Measurements from ENCODE around the gene PTPRCAP. TPM values are rescaled to one million over a fixed set of nuclear protein-coding genes. Genes with fewer than 3 reads are reported as not detected.
A peak's percentile ranks its signal among the peaks of the same experiment; 100 is the strongest.

Gene PTPRCAP
- total and polyA plus RNA-seq, 2 experiments from 2014 or later, result 3.2 to 6.1 TPM

GRCh38 chr11:67389477-67389876, 48.0 kb downstream of the PTPRCAP start:
- peak in 1 of 2 donors; percentile 65 for DNase-seq (ENCODE audit: low read depth in 1 of 2, low spot score in 1 of 2)
- TF ChIP-seq CTCF (IDR thresholded peaks at IDR 0.05; ENCODE audit: low read depth, low read length), result peak; percentile 65
- peaks cover 6% of the 10 kb centered on the region for H3K4me1 ChIP-seq (ENCODE audit: low read depth)
- H3K4me3 ChIP-seq, result no peak overlapping the region
- H3K27me3 ChIP-seq, result peaks cover 10% of the 10 kb centered on the region
- H3K9me3 ChIP-seq (ENCODE audit: low read depth), result no peaks in the 10 kb centered on the region
- H3K27ac ChIP-seq, result no peak overlapping the region
- H3K36me3 ChIP-seq, result no peaks in the 10 kb centered on the region

DNA sequence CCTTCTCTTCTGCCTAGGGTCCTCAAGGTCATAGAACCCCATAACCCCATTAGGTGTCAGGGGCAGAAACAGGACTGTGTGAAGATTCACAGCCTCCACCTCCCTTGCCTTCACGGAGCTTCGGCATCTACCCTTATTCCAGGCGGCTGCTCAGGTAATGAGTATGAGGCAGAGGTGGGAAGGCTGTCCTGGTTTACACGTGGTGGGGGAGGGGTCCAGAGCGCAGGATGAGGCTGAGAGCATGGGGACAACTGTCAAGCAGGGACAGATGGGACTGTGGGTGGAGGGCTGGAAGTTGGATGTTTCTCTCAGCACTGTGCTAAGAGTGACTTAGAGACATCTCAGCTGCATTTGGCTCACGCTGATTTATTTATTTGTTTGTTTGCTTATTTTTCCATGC, 50.0 kb downstream of the PTPRCAP start:
- H3K27me3 ChIP-seq, result peaks cover 13% of the 10 kb centered on the region
- H3K27ac ChIP-seq, result no peak overlapping the region
- TF ChIP-seq CTCF (IDR thresholded peaks at IDR 0.05; ENCODE audit: low read depth, low read length), result no peak
- H3K9me3 ChIP-seq (ENCODE audit: low read depth), result no peaks in the 10 kb centered on the region
- H3K4me3 ChIP-seq, result no peak overlapping the region
- DNase-seq (ENCODE audit: low read depth in 1 of 2, low spot score in 1 of 2), result no peak
- peaks cover 6% of the 10 kb centered on the region for H3K4me1 ChIP-seq (ENCODE audit: low read depth)
- H3K36me3 ChIP-seq, result no peaks in the 10 kb centered on the region

- no peak for DNase-seq (ENCODE audit: low read depth in 1 of 2, low spot score in 1 of 2)
- peaks cover 6% of the 10 kb centered on the region for H3K4me1 ChIP-seq (ENCODE audit: low read depth)
- peaks cover 13% of the 10 kb centered on the region for H3K27me3 ChIP-seq
- H3K9me3 ChIP-seq (ENCODE audit: low read depth), result no peaks in the 10 kb centered on the region
- no peak overlapping the region for H3K27ac ChIP-seq
- no peak overlapping the region for H3K4me3 ChIP-seq
- no peaks in the 10 kb centered on the region for H3K36me3 ChIP-seq
- TF ChIP-seq CTCF (IDR thresholded peaks at IDR 0.05; ENCODE audit: low read depth, low read length), result no peak
Observed at GRCh38 chr11:67387069-67387468, 50.4 kb downstream of the PTPRCAP start.

Other genes starting within 250 kb of the PTPRCAP start
- 49.1 and 72.1 TPM in 2 replicates for gene GRK2, start 171.2 kb downstream of the PTPRCAP start, total RNA-seq
- gene GRK2, start 171.2 kb downstream of the PTPRCAP start, polyA plus RNA-seq, result 62.9 and 85.1 TPM in 2 replicates
- 50.7 and 53.5 TPM in 2 replicates for gene ANKRD13D, start 148.4 kb downstream of the PTPRCAP start, total RNA-seq
- 39.4 and 47.6 TPM in 2 replicates for gene ANKRD13D, start 148.4 kb downstream of the PTPRCAP start, polyA plus RNA-seq
- 18.7 and 39.9 TPM in 2 replicates for gene SSH3, start 134.2 kb downstream of the PTPRCAP start, total RNA-seq
- 26.7 and 28.0 TPM in 2 replicates for gene SSH3, start 134.2 kb downstream of the PTPRCAP start, polyA plus RNA-seq
- 64.4 and 74.9 TPM in 2 replicates for gene POLD4, start 84.1 kb downstream of the PTPRCAP start, total RNA-seq
- gene POLD4, start 84.1 kb downstream of the PTPRCAP start, polyA plus RNA-seq, result 49.8 and 51.9 TPM in 2 replicates
- gene CLCF1, start 64.1 kb downstream of the PTPRCAP start, total RNA-seq, result 1.1 and 2.4 TPM in 2 replicates
- 0.09 and 0.16 TPM in 2 replicates for gene CLCF1, start 64.1 kb downstream of the PTPRCAP start, polyA plus RNA-seq
- gene RAD9A, start 45.7 kb downstream of the PTPRCAP start, total RNA-seq, result 24.4 and 27.5 TPM in 2 replicates
- gene RAD9A, start 45.7 kb downstream of the PTPRCAP start, polyA plus RNA-seq, result 22.2 and 25.2 TPM in 2 replicates
- gene PPP1CA, start 35.8 kb downstream of the PTPRCAP start, total RNA-seq, result 142 and 174 TPM in 2 replicates
- gene PPP1CA, start 35.8 kb downstream of the PTPRCAP start, polyA plus RNA-seq, result 179 and 235 TPM in 2 replicates
- gene TBC1D10C, start 33.6 kb downstream of the PTPRCAP start, total RNA-seq, result 0.11 TPM in 1 of 2 replicates, not detected in the other
- gene TBC1D10C, start 33.6 kb downstream of the PTPRCAP start, polyA plus RNA-seq, result 0.23 and 1.2 TPM in 2 replicates
- 1.4 and 1.6 TPM in 2 replicates for gene CARNS1, start 22.0 kb downstream of the PTPRCAP start, total RNA-seq
- 2.1 and 4.8 TPM in 2 replicates for gene CARNS1, start 22.0 kb downstream of the PTPRCAP start, polyA plus RNA-seq
- 88.0 and 97.0 TPM in 2 replicates for gene RPS6KB2, start 9.2 kb downstream of the PTPRCAP start, total RNA-seq
- gene RPS6KB2, start 9.2 kb downstream of the PTPRCAP start, polyA plus RNA-seq, result 92.5 and 93.8 TPM in 2 replicates
- 59.9 and 74.7 TPM in 2 replicates for gene CORO1B, start 5.8 kb upstream of the PTPRCAP start, total RNA-seq
- 51.1 and 61.5 TPM in 2 replicates for gene CORO1B, start 5.8 kb upstream of the PTPRCAP start, polyA plus RNA-seq
- gene GPR152, start 15.0 kb upstream of the PTPRCAP start, total RNA-seq, result 0.35 TPM in 1 of 2 replicates, not detected in the other
- gene GPR152, start 15.0 kb upstream of the PTPRCAP start, polyA plus RNA-seq, result not detected in 2 replicates
- 0.32 TPM in 1 of 2 replicates, not detected in the other for gene CABP4, start 17.7 kb upstream of the PTPRCAP start, total RNA-seq
- 0.55 TPM in 1 of 2 replicates, not detected in the other for gene CABP4, start 17.7 kb upstream of the PTPRCAP start, polyA plus RNA-seq
- 166 and 326 TPM in 2 replicates for gene TMEM134, start 31.6 kb upstream of the PTPRCAP start, total RNA-seq
- gene TMEM134, start 31.6 kb upstream of the PTPRCAP start, polyA plus RNA-seq, result 255 and 272 TPM in 2 replicates
- 64.7 and 73.7 TPM in 2 replicates for gene AIP, start 45.3 kb upstream of the PTPRCAP start, total RNA-seq
- gene AIP, start 45.3 kb upstream of the PTPRCAP start, polyA plus RNA-seq, result 40.4 and 46.4 TPM in 2 replicates
- gene PITPNM1, start 67.7 kb upstream of the PTPRCAP start, total RNA-seq, result 58.5 and 117 TPM in 2 replicates
- gene PITPNM1, start 67.7 kb upstream of the PTPRCAP start, polyA plus RNA-seq, result 24.8 and 26.3 TPM in 2 replicates
- 38.5 and 78.0 TPM in 2 replicates for gene CDK2AP2, start 70.5 kb upstream of the PTPRCAP start, total RNA-seq
- gene CDK2AP2, start 70.5 kb upstream of the PTPRCAP start, polyA plus RNA-seq, result 60.8 and 136 TPM in 2 replicates
- not detected in 2 replicates for gene CABP2, start 85.8 kb upstream of the PTPRCAP start, total RNA-seq
- gene CABP2, start 85.8 kb upstream of the PTPRCAP start, polyA plus RNA-seq, result not detected in 2 replicates
- 957 and 1,963 TPM in 2 replicates for gene GSTP1, start 146.1 kb upstream of the PTPRCAP start, total RNA-seq
- 788 and 1,052 TPM in 2 replicates for gene GSTP1, start 146.1 kb upstream of the PTPRCAP start, polyA plus RNA-seq
- gene NDUFV1, start 169.3 kb upstream of the PTPRCAP start, total RNA-seq, result 430 and 526 TPM in 2 replicates
- gene NDUFV1, start 169.3 kb upstream of the PTPRCAP start, polyA plus RNA-seq, result 447 and 449 TPM in 2 replicates
- gene NUDT8, start 192.3 kb upstream of the PTPRCAP start, total RNA-seq, result 6.9 and 24.3 TPM in 2 replicates
- gene NUDT8, start 192.3 kb upstream of the PTPRCAP start, polyA plus RNA-seq, result 17.3 and 18.7 TPM in 2 replicates
- not detected in 2 replicates for gene TBX10, start 202.1 kb upstream of the PTPRCAP start, total RNA-seq
- 1.1 and 1.2 TPM in 2 replicates for gene TBX10, start 202.1 kb upstream of the PTPRCAP start, polyA plus RNA-seq
- gene ACY3, start 213.0 kb upstream of the PTPRCAP start, total RNA-seq, result not detected in 2 replicates
- not detected in 2 replicates for gene ACY3, start 213.0 kb upstream of the PTPRCAP start, polyA plus RNA-seq
- 0.21 TPM in 1 of 2 replicates, not detected in the other for gene ALDH3B2, start 236.9 kb upstream of the PTPRCAP start, total RNA-seq
- not detected in 2 replicates for gene ALDH3B2, start 236.9 kb upstream of the PTPRCAP start, polyA plus RNA-seq

Measured in cardiac muscle cell (in vitro differentiated cells and primary cell).